ENCODE results near the gene HTRA2.

HTRA2 gene

GRCh38 chr2:74524005-74524404 is 5.7 kb upstream of the HTRA2 start:
- no peak for DNase-seq (ENCODE audit: low read depth)
- TF ChIP-seq CTCF (IDR thresholded peaks at IDR 0.05; ENCODE audit: low read depth, low read length, missing control alignments), result no peak
- H3K4me3 ChIP-seq (ENCODE audit: low read depth, low read length), result no peak overlapping the region

GRCh38 chr2:74524955-74525716 is 4.6 kb upstream of the HTRA2 start:
- DNase-seq (ENCODE audit: low read depth), result no peak
- TF ChIP-seq CTCF (IDR thresholded peaks at IDR 0.05; ENCODE audit: low read depth, low read length, missing control alignments), result no peak
- H3K4me3 ChIP-seq (ENCODE audit: low read depth, low read length), result no peak overlapping the region

GRCh38 chr2:74525717-74526648 is 3.8 kb upstream of the HTRA2 start, which contains the start of gene DQX1:
TSS of gene DQX1 (minus strand) at chr2:74526231. CDS start at chr2:74525729, 502 bp downstream.
- peak; percentile 61 for DNase-seq (ENCODE audit: low read depth)

GRCh38 chr2:74526649-74527230 is 3.0 kb upstream of the HTRA2 start:
- H3K4me3 ChIP-seq (ENCODE audit: low read depth, low read length), result no peak overlapping the region
- TF ChIP-seq CTCF (IDR thresholded peaks at IDR 0.05; ENCODE audit: low read depth, low read length, missing control alignments), result no peak
- DNase-seq (ENCODE audit: low read depth), result no peak

More at GRCh38 chr2:74525717-74526648, 3.8 kb upstream of the HTRA2 start, which contains the start of gene DQX1:
- H3K4me3 ChIP-seq (ENCODE audit: low read depth, low read length), result no peak within 1 kb of the TSS
- no peak for TF ChIP-seq CTCF (IDR thresholded peaks at IDR 0.05; ENCODE audit: low read depth, low read length, missing control alignments)

- TF ChIP-seq CTCF (IDR thresholded peaks at IDR 0.05; ENCODE audit: low read depth, low read length, missing control alignments), result no peak
- peak overlapping the region; percentile 99; the same call in 1 of the 2 replicates for H3K4me3 ChIP-seq (ENCODE audit: low read depth, low read length)
- DNase-seq (ENCODE audit: low read depth), result no peak
These were observed 2.0 kb upstream of the HTRA2 start for GRCh38 chr2:74527741-74528140.

GRCh38 chr2:74528600-74529356 is 955 bp upstream of the HTRA2 start:
- no peak for TF ChIP-seq CTCF (IDR thresholded peaks at IDR 0.05; ENCODE audit: low read depth, low read length, missing control alignments)
- peak overlapping the region; percentile 99 for H3K4me3 ChIP-seq (ENCODE audit: low read depth, low read length)
- DNase-seq (ENCODE audit: low read depth), result no peak
